Suprapubic skin (tissue), 3 donors: ENCODE measurements around the gene ZMYND10.
A peak's percentile ranks its signal among the peaks of the same experiment; 100 is the strongest.

Experiments used
- POLR2A ChIP-seq, 2 donors: fragments of 450-650 bp; IDR thresholded peaks; one replicate each; pipeline ENCODE4 v1.6.1; 2017; ENCODE audit warnings: antibody characterized with exemption in 2 of 2, mild to moderate bottlenecking in 2 of 2, moderate library complexity in 2 of 2
- TF ChIP-seq, protein P1 (sequence below), 2 donors: fragments of 200-600 bp in 1 of 2; fragments of 450-650 bp in 1 of 2; sonication (generic) in 1 of 2; IDR thresholded peaks; one replicate each; pipeline ENCODE4 v1.5.1; 2016 to 2019; ENCODE audit warnings: antibody characterized with exemption in 2 of 2, mild to moderate bottlenecking in 1 of 2, moderate library complexity in 1 of 2

DNA sequence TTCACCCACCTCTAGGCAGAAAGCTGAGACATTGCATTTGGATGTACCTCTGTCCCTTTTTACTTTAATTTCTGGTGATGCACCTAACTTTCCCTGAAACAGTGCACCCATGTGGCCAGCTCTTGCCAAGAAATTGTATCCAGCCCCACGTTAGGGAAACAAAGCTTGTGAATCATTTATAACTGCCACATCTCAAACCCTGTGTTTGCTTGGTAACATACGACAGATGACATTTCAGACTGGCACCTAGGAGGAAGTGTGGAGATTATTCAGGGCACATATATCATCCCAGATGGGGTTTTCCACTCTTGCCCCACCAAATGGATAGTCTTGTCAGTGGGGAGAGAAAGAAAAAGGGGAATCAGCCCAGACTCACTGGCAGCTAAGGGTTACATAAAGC is 7.2 kb upstream of the ZMYND10 start:
- TF ChIP-seq, protein P1, sequence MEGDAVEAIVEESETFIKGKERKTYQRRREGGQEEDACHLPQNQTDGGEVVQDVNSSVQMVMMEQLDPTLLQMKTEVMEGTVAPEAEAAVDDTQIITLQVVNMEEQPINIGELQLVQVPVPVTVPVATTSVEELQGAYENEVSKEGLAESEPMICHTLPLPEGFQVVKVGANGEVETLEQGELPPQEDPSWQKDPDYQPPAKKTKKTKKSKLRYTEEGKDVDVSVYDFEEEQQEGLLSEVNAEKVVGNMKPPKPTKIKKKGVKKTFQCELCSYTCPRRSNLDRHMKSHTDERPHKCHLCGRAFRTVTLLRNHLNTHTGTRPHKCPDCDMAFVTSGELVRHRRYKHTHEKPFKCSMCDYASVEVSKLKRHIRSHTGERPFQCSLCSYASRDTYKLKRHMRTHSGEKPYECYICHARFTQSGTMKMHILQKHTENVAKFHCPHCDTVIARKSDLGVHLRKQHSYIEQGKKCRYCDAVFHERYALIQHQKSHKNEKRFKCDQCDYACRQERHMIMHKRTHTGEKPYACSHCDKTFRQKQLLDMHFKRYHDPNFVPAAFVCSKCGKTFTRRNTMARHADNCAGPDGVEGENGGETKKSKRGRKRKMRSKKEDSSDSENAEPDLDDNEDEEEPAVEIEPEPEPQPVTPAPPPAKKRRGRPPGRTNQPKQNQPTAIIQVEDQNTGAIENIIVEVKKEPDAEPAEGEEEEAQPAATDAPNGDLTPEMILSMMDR (IDR thresholded peaks at IDR 0.05) = peak in 1 of 2 donors; percentile 2
- TF ChIP-seq POLR2A (IDR thresholded peaks at IDR 0.05) = no peak
